Thyroid gland (tissue), 4 donors: ENCODE results near the gene CCDC106. TPM values are rescaled to one million over a fixed set of nuclear protein-coding genes. Genes with fewer than 3 reads are reported as not detected.

Source experiments
- DNase-seq, 2 donors: peaks; one replicate each; pipeline ENCODE4 v3.0.0-alpha.2; 2019
- H3K27ac ChIP-seq, 3 donors: fragments of 200-600 bp; sonication (generic); 1 replicate in 2 of 3; 2 replicates in 1 of 3; pipeline ENCODE4 v1.5.1; 2016 to 2019; ENCODE audit warnings: mild to moderate bottlenecking in 1 of 3, moderate library complexity in 1 of 3
- H3K27me3 ChIP-seq: fragments of 200-600 bp; sonication (generic); one replicate; pipeline ENCODE4 v1.5.1; 2019
- H3K36me3 ChIP-seq, 2 donors: fragments of 200-600 bp; sonication (generic); one replicate each; pipeline ENCODE4 v1.5.1; 2016 to 2019
- H3K4me1 ChIP-seq, 2 donors: fragments of 200-600 bp; sonication (generic); one replicate each; pipeline ENCODE4 v1.5.1; 2017 to 2019
- H3K4me3 ChIP-seq, 3 donors: fragments of 200-600 bp; sonication (generic); replicated peaks in 1 of 3; 1 replicate in 2 of 3; 2 replicates in 1 of 3; pipeline ENCODE4 v1.5.1; 2016; ENCODE audit warnings: mild to moderate bottlenecking in 1 of 3
- H3K9me3 ChIP-seq: fragments of 200-600 bp; sonication (generic); one replicate; pipeline ENCODE4 v1.5.1; 2017
- CTCF ChIP-seq, 6 experiments: fragments of 200-600 bp in 3 of 6; fragments of 450-650 bp in 3 of 6; sonication (generic) in 3 of 6; IDR thresholded peaks; one replicate each; pipeline ENCODE4 v1.5.1; 2016 to 2019; ENCODE audit warnings: antibody characterized with exemption in 6 of 6, mild to moderate bottlenecking in 2 of 6, inconsistent platforms in 1 of 6, moderate library complexity in 1 of 6
- POLR2A ChIP-seq, 2 donors: fragments of 450-650 bp; IDR thresholded peaks; one replicate each; pipeline ENCODE4 v1.6.1; 2017; ENCODE audit warnings: antibody characterized with exemption in 2 of 2, mild to moderate bottlenecking in 2 of 2, moderate library complexity in 1 of 2
- WGBS, 2 donors: methylation state at CpG; one replicate each; pipeline ENCODE4 v1.1.5; 2017; 5-methylcytosine and 5-hydroxymethylcytosine counted together
- intact Hi-C: fragments of 100-400 bp; cut with DNase I; formaldehyde crosslinking; loops from one replicate; pipeline ENCODE4 v1.15.1; 2023
- total RNA-seq, 4 donors: library from RNA; depleted of rRNA; stranded (reverse); fragments of >200 nt; gene quantifications; one replicate each; pipeline ENCODE4 v1.2.3, GENCODE V29; 2016

The CCDC106 gene
- total RNA-seq, 4 donors from 2014 or later, result 11.2 to 23.2 (median 20.7) TPM

GRCh38 chr19:55670280-55671053 is 22.5 kb downstream of the CCDC106 start:
- no peak for TF ChIP-seq CTCF (IDR thresholded peaks at IDR 0.05)
- TF ChIP-seq POLR2A (IDR thresholded peaks at IDR 0.05), result no peak
- peak in 1 of 2 donors; percentile 42 for DNase-seq
- Histone ChIP-seq H3K27ac (no peak overlapping the region), H3K4me1 (peaks cover 0 to 5% of the 10 kb centered on the region in 2 donors), H3K36me3 (peaks cover 52 to 59% of the 10 kb centered on the region in 2 donors), H3K9me3 (no peaks in the 10 kb centered on the region), H3K27me3 (no peaks in the 10 kb centered on the region), H3K4me3 (no peak overlapping the region)
- WGBS, 2 donors, result 66 to 67% methylated on average over 15 to 22 of the region's 23 CpGs
- intact Hi-C loops, result no loop called here

- Histone ChIP-seq H3K4me3 (no peak overlapping the region), H3K4me1 (peaks cover 3 to 9% of the 10 kb centered on the region in 2 donors), H3K27ac (no peak overlapping the region), H3K9me3 (no peaks in the 10 kb centered on the region), H3K36me3 (peaks cover 47 to 56% of the 10 kb centered on the region in 2 donors), H3K27me3 (no peaks in the 10 kb centered on the region)
- 89 to 94% methylated on average over 2 of the region's 2 CpGs for WGBS, 2 donors
- TF ChIP-seq POLR2A (IDR thresholded peaks at IDR 0.05), result no peak
- TF ChIP-seq CTCF (IDR thresholded peaks at IDR 0.05), result no peak
- intact Hi-C loops, result no loop called here
- no peak for DNase-seq
Measured at GRCh38 chr19:55671054-55671378, 23.0 kb downstream of the CCDC106 start.

- Histone ChIP-seq H3K27ac (no peak overlapping the region), H3K36me3 (peaks cover 33 to 42% of the 10 kb centered on the region in 2 donors), H3K27me3 (no peaks in the 10 kb centered on the region), H3K4me1 (peaks cover 17 to 23% of the 10 kb centered on the region in 2 donors), H3K4me3 (no peak overlapping the region), H3K9me3 (no peaks in the 10 kb centered on the region)
- TF ChIP-seq POLR2A (IDR thresholded peaks at IDR 0.05) (no peak), CTCF (IDR thresholded peaks at IDR 0.05) (no peak)
- intact Hi-C loops, result no loop called here
- DNase-seq, result no peak
- 85 to 91% methylated on average over 5 of the region's 5 CpGs for WGBS, 2 donors
Measured at GRCh38 chr19:55672418-55672817, 24.4 kb downstream of the CCDC106 start.

GRCh38 chr19:55673465-55673864 is 25.5 kb downstream of the CCDC106 start:
- Histone ChIP-seq H3K9me3 (no peaks in the 10 kb centered on the region), H3K4me1 (peaks cover 21 to 25% of the 10 kb centered on the region in 2 donors), H3K36me3 (peaks cover 29 to 32% of the 10 kb centered on the region in 2 donors), H3K4me3 (no peak overlapping the region), H3K27me3 (no peaks in the 10 kb centered on the region), H3K27ac (no peak overlapping the region)
- no peak for DNase-seq
- no peak for TF ChIP-seq POLR2A (IDR thresholded peaks at IDR 0.05)
- no peak for TF ChIP-seq CTCF (IDR thresholded peaks at IDR 0.05)
- 83 to 88% methylated on average over 9 of the region's 9 CpGs for WGBS, 2 donors
- intact Hi-C loops, result no loop called here

GRCh38 chr19:55673889-55674288 is 25.9 kb downstream of the CCDC106 start:
- H3K27ac ChIP-seq, result no peak overlapping the region
- peaks cover 29 to 32% of the 10 kb centered on the region in 2 donors for H3K36me3 ChIP-seq
- intact Hi-C loops, result no loop called here
- 79 to 93% methylated on average over 9 to 13 of the region's 15 CpGs for WGBS, 2 donors
- no peak for TF ChIP-seq CTCF (IDR thresholded peaks at IDR 0.05)
- no peak for TF ChIP-seq POLR2A (IDR thresholded peaks at IDR 0.05)
- H3K4me3 ChIP-seq, result no peak overlapping the region
- H3K9me3 ChIP-seq, result no peaks in the 10 kb centered on the region
- no peak for DNase-seq
- peaks cover 21 to 25% of the 10 kb centered on the region in 2 donors for H3K4me1 ChIP-seq
- no peaks in the 10 kb centered on the region for H3K27me3 ChIP-seq
